HG03135 (cell line): ENCODE results near the gene MED28.
"Not testable (repeated sequence)": the region's sequence is repeated elsewhere in the genome, so short reads cannot be mapped to it uniquely, and the experiment has no call there.

Source experiments
- ATAC-seq: cut with Tn5 transposase; IDR thresholded peaks from one replicate; pipeline ENCODE4 v1.9.1; 2021; ENCODE audit warnings: mild to moderate bottlenecking, moderate library complexity; ENCODE audit not compliant: unreplicated experiment

The MED28 gene, protein sequence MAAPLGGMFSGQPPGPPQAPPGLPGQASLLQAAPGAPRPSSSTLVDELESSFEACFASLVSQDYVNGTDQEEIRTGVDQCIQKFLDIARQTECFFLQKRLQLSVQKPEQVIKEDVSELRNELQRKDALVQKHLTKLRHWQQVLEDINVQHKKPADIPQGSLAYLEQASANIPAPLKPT

DNA sequence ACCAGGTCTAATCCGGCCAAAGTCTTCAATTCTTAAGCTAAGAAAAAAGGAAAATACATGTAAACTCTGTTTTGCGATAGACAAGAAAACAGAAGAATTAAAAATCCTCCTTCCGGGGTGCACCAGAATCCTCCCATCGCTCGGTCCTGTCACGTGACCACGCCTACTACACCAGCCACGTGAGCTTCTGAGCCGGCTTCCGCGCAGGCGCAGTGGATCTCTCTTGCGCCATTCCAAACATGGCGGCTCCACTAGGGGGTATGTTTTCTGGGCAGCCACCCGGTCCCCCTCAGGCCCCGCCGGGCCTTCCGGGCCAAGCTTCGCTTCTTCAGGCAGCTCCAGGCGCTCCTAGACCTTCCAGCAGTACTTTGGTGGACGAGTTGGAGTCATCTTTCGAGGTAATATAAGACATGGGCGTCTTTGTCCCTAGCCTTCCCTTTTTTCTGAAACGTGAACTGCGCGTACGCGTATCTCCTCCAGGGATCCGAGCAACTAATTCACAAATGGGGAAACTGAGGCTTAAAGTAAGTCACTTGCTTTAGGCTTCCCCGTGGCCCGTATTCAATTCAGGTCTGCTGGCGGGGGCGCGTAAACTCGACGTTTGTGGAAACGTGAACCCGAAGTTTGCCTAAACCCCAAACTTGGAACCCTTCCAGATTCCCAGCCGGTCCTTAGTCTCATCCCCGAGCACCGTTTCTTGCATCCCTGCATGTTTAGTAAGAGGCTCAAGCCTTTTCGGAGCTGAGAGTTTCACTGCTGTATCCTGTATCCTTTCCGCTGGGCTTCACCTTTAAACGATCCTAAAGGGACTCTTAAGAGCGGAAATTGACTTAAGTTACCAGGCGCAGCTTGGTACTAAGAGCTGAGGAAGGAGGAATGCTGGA lies at the start of gene MED28:
Gene MED28, plus strand, starts transcription at position 226 of the 884 bp plus-strand sequence. Its CDS starts 14 bp downstream, at position 240.
- peak; percentile 89 for ATAC-seq

DNA sequence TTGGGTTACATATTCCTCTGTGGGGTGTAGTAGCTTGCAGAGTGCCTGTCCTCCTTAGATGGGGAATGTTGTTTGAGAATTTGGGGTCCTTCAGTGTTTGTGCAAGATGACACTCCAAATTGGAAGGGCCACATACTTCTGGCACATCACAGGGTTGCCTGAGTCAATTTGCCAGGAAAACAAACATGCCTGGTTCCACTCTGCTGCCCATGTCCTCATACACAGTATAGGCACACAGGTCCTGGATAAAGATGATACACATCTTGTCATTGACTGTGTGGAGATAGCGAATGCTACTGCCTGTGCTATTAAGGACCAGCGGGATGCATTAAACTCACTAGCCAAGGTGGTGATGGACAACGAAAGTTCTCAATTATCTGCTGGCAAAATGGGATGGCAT lies 48.6 kb upstream of the MED28 start:
- no peak for ATAC-seq

DNA sequence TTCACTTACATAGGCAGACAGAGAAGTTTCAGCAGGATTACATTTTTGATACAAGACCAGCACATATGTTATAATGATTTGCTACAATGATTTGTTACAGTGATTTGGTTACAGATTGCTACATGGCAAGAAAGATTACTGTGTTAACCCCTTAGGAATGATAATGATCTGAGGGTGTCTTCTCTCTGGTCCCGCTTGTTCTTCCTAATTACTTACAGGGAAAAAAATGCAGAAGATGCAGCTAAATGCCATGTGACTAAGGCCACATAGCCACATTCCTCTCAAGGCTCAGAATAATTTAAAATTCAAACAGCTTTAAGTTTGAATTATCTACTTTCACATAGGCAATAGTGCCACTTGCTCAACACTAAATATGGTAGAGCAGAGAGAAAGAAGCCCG lies 47.2 kb upstream of the MED28 start:
- ATAC-seq, result no peak

GRCh38 chr4:17574206-17574605 lies 40.2 kb upstream of the MED28 start:
- ATAC-seq, result no peak

- ATAC-seq, result not testable (repeated sequence)
These were observed 39.3 kb upstream of the MED28 start for GRCh38 chr4:17575177-17575576.

GRCh38 chr4:17576932-17577664 lies 37.3 kb upstream of the MED28 start, which contains the start of gene LAP3:
Gene LAP3 (plus strand): TSS chr4:17577198. CDS start chr4:17577466, 268 bp downstream.
- peak; percentile 82 for ATAC-seq

GRCh38 chr4:17577665-17578481 lies 36.6 kb upstream of the MED28 start:
- peak; percentile 10 for ATAC-seq

- ATAC-seq, result peak; percentile 33
These were observed 36.0 kb upstream of the MED28 start for GRCh38 chr4:17578482-17578891.

GRCh38 chr4:17580969-17581368 lies 33.5 kb upstream of the MED28 start:
- ATAC-seq, result no peak

DNA sequence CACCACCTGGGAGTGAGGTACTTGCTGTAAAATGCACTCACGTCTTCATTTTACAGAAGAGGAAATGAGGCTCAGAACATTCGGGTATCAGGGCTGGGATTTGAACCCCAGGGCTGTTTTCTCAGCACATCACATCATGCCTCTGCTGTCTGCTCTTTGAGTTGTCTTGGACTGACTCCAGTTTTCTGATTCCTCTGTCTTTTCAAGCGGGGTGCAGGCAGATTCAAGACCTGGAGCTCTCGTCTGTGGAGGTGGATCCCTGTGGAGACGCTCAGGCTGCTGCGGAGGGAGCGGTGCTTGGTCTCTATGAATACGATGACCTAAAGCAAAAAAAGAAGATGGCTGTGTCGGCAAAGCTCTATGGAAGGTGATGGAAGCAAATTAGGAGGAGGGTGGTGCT lies 31.2 kb upstream of the MED28 start:
- no peak for ATAC-seq

DNA sequence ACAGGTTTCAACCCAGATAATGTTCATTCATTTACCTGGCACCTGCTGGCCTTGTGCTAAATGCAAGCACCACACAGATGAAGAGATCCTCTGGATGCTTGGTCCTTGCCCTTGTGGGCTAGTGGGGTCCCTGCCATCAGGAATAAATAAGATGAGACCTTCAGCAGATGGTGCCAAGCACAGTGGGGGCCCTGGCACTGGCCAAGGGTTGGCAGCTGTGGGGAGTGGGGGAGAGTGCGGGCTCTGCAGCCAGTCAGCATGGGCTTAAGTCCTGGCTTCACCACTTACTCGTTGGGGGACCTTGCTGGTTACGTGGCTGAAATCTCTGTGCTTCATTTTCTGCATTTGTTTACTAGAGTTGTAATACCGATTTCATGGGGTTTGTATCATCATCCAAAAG lies 30.5 kb upstream of the MED28 start:
- ATAC-seq, result no peak

DNA sequence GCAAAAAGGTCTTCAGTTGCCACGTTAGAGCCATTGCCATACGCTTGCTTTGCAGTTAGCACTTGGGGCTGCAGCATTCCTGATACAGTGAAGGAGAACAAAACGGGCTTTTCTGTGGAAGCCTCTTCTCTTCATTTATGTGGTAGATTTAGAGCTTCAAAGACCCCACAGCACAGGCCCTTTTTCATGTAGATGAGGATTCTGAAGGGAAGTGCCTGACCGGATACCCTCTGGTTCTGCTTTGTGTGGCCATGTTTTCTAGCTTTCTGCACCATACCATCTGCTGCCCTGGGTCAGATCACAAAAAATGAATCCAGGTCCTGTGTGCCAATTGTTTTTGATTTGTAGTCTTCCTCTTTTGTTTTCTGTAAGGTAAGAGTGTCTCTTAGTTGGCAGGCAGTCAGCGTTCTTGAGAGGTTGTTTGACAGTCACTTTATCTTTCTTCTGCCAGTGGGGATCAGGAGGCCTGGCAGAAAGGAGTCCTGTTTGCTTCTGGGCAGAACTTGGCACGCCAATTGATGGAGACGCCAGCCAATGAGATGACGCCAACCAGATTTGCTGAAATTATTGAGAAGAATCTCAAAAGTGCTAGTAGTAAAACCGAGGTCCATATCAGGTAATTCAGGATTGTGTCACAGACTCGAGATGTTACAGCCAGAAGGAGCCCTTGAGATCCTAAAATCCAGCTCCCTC lies 29.8 kb upstream of the MED28 start:
- no peak for ATAC-seq

DNA sequence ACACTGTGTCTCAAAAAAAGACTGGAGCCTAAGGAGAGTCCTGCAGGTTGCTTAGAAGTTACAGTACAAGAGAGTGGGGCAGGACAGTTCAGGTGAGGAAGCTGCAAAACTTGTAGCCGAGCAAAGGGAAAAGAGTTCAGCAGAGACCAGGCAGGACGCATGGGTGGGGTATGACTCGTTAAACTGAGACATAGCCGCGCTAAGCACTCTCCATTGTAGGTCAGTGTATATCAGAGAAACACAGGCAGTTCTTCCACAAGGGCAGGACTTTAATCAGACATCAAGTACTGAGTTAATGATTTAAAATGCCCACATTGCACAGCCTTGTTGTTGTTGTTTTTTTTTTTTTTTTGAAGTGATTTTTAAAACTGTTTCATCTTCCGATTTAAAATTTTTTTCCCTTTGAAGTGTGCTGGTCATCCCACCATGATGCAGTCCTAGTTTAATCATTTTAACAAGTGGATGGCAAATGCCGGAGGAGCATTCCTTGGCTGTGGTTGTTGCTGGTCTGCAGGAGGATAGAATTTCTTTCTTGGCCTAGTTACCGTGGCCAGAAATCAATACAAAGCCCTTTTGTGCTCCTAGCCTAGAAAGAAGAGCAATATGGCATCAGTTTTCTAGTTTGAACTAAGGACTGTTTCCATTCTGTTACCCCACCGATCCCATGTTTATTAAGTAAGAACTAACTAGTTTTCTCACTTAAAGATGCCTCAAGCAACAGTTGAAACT lies 27.2 kb upstream of the MED28 start:
- ATAC-seq, result no peak

DNA sequence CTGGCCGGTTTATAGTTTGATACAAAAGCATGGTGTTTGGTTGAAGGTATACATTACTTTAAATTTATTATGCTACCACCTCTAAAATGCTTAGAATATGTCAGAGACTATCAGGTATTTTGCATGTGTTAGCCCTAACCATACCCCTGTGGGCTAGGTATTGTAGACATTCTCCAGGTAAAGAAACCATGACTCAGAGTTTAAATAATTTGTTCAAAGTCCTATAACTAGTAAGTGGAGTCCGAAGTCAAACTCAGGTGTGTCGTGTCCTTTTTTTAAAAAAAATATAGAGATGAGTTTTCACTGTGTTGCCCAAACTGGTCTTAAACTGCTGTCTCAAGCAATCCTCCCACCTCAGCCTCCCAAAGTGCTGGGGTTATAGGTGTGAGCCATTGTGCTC lies 25.1 kb upstream of the MED28 start:
- no peak for ATAC-seq

DNA sequence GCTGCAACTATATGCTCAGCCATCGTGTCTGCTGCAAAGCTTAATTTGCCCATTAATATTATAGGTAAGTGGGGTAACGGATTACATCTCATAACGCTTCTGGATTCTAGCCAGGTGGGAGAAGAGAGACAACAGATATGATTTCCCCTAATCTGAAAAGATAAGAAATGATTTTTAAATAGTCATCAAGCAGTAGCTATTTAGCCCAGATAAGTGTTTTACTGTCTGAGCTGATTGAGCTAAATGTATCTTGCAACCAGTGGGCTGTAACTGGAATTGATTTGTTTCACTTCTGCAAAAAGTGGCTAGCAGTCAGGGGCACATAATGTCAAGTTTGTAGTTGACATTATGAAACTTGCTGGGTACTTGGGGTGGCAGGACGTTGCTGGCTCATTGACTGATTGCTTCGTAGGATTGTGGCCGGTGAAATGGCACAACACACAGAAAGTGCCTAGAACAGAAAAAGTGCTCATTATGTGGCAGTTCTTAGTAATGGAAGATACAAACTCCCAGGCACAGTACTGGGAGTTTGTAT lies 18.9 kb upstream of the MED28 start:
- ATAC-seq, result peak; percentile 85

DNA sequence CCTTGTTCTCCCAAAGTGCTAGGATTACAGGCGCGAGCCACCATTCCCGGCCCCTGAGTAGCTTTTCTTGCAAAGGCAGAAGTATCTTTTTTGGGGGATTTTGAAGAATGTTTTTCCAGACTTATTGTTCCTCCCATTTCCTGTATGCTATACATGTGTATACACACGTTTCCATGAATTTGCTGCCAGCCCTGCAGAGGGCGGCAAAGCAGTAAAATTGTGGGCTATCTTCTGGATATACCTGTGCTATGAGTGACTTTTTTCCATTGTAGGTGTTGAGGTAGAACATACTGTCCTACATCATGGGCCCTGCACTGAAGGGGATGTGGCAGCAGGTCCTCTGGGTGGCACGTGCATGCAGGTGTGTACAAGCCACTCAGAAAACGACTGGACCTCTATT lies 16.9 kb upstream of the MED28 start:
- no peak for ATAC-seq

DNA sequence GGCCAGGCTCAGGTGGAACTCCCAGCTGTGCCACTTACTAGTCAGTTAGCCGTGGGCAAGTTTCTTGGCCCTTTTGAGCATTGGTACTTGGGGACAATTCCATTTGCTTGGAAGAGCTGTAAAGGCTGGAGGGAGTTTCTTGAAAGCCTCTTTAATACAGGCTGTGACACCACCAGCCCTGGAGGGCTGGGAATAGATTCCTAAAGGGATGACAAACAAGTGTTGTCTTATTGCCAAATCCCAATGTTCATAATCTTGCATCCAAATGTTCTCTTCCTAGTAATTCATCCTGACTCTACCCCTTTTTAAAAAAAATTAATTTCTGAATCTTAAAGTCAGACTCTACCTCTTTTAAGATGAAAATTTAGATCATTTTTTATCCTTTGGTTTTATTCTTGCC lies 14.6 kb upstream of the MED28 start:
- no peak for ATAC-seq

- ATAC-seq, result no peak
These were observed 9.2 kb upstream of the MED28 start for GRCh38 chr4:17605236-17605635.

GRCh38 chr4:17613761-17614415 lies 553 bp upstream of the MED28 start:
- peak; percentile 51 for ATAC-seq
